GM18499 (cell line): ENCODE data around the gene DNAH5.

Experiments
- ATAC-seq: cut with Tn5 transposase; IDR thresholded peaks from one replicate; pipeline ENCODE4 v1.9.1; 2021; ENCODE audit warnings: moderate number of reproducible peaks; ENCODE audit not compliant: insufficient read depth, unreplicated experiment

DNAH5 gene

DNA sequence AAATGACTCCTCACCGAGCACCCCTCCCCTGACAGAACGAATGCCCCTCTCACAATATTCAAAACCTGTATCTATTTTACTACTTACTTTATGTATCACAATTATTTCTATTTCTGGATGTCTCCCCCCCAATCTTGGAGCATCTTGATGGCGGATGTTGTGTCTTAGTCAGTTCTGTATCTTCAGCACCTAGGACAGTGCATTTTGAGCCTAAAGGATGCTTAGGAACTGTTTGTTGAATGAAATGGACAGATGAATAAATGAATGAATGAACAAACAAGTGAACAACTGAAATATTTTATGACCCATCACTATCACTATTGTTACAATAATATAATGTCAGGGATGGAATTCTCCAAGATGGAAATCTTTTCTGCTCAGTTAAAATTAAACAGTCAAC, 295.7 kb downstream of the DNAH5 start:
- no peak for ATAC-seq

DNA sequence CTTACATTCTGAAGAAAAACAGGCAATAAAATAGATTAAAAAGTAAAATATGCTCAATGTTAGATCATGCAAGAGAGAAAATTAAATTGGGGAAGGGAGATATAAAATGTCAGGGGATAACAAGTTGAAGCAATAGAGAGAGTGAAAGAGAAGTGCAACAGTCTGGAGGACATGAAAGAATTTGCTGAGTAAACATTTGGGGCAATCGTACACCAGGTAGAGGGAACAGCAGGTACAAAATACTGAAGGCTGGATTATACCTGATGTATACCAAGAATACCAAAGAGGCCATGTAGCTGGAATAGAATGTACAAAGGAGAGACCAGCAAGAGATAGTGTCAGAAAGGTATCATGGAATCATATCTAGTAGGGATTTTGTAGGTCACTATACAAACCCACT, 300.8 kb downstream of the DNAH5 start:
- no peak for ATAC-seq

DNA sequence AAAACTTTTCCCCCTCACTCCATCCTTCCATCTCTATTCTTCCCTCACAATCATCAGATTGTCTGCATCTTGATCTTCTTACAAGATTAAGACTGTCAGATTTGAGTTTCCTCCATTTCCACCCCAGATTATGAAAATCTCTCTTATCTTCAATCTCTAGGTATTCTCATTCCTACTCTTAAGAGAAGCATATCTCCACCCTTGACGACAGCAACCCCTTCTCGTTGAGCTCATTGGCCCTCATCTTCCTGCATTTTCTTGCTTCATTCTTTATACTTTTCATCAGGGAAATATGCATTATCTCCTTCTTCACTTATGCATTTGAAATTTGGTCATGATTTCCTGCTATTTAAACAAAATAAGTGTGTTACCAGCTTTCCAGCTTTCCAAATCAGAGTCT, 301.3 kb downstream of the DNAH5 start:
- no peak for ATAC-seq
